NCI-H345 (cell line): Measurements from ENCODE around the gene INPP5A.

Source experiments
- DNase-seq: peaks from one replicate; lab custom pipeline; 2025; lab: John Stamatoyannopoulos, UW

INPP5A gene

GRCh38 chr10:132630666-132631337 lies 93.2 kb downstream of the INPP5A start:
- no peak for DNase-seq

GRCh38 chr10:132631338-132631735 lies 93.8 kb downstream of the INPP5A start:
- no peak for DNase-seq

GRCh38 chr10:132632091-132632561 lies 94.5 kb downstream of the INPP5A start:
- DNase-seq = no peak

- DNase-seq = no peak
These were observed 95.5 kb downstream of the INPP5A start for GRCh38 chr10:132632851-132633684.

GRCh38 chr10:132634241-132634946 lies 96.8 kb downstream of the INPP5A start:
- no peak for DNase-seq

GRCh38 chr10:132634947-132635271 lies 97.3 kb downstream of the INPP5A start:
- no peak for DNase-seq

- DNase-seq = no peak
These were observed 98.8 kb downstream of the INPP5A start for GRCh38 chr10:132636358-132636757.

GRCh38 chr10:132637477-132638129 lies 100.0 kb downstream of the INPP5A start:
- DNase-seq = peak; percentile 43

- DNase-seq = no peak
These were observed 100.5 kb downstream of the INPP5A start for GRCh38 chr10:132638130-132638515.

- DNase-seq = no peak
These were observed 101.9 kb downstream of the INPP5A start for GRCh38 chr10:132639470-132639869.

GRCh38 chr10:132640326-132641125 lies 102.9 kb downstream of the INPP5A start:
- no peak for DNase-seq

- DNase-seq = no peak
These were observed 103.8 kb downstream of the INPP5A start for GRCh38 chr10:132641401-132641800.

- no peak for DNase-seq
These were observed 104.6 kb downstream of the INPP5A start for GRCh38 chr10:132641966-132642731.

GRCh38 chr10:132642732-132643008 lies 105.1 kb downstream of the INPP5A start:
- peak; percentile 64 for DNase-seq

GRCh38 chr10:132643709-132644526 lies 106.3 kb downstream of the INPP5A start:
- DNase-seq = no peak

GRCh38 chr10:132644527-132645246 lies 107.1 kb downstream of the INPP5A start:
- no peak for DNase-seq

GRCh38 chr10:132645247-132645530 lies 107.6 kb downstream of the INPP5A start:
- DNase-seq = no peak

GRCh38 chr10:132645630-132646442 lies 108.2 kb downstream of the INPP5A start:
- DNase-seq = no peak
